ENCODE data around the gene SETD3. TPM values are rescaled to one million over a fixed set of nuclear protein-coding genes. Genes with fewer than 3 reads are reported as not detected.
"Not testable (repeated sequence)": the region's sequence is repeated elsewhere in the genome, so short reads cannot be mapped to it uniquely, and the experiment has no call there.

Gene SETD3
- total RNA-seq, 1 donor from 2014 or later, result 67.7 TPM

GRCh38 chr14:99360774-99361595 is 119.7 kb downstream of the SETD3 start:
- no peak for DNase-seq (ENCODE audit: low spot score)

GRCh38 chr14:99359906-99360305 is 120.8 kb downstream of the SETD3 start:
- no peak for DNase-seq (ENCODE audit: low spot score)

- DNase-seq (ENCODE audit: low spot score), result no peak
Measured at GRCh38 chr14:99357916-99358390, 122.7 kb downstream of the SETD3 start.

GRCh38 chr14:99357151-99357915 is 123.3 kb downstream of the SETD3 start:
- no peak for DNase-seq (ENCODE audit: low spot score)

GRCh38 chr14:99356031-99356608 is 124.5 kb downstream of the SETD3 start:
- no peak for DNase-seq (ENCODE audit: low spot score)

- no peak for DNase-seq (ENCODE audit: low spot score)
Measured at GRCh38 chr14:99354166-99354875, 126.3 kb downstream of the SETD3 start.

GRCh38 chr14:99352688-99353280 is 127.9 kb downstream of the SETD3 start:
- DNase-seq (ENCODE audit: low spot score), result no peak

GRCh38 chr14:99351166-99352007 is 129.3 kb downstream of the SETD3 start:
- DNase-seq (ENCODE audit: low spot score), result no peak

GRCh38 chr14:99350751-99351150 is 129.9 kb downstream of the SETD3 start:
- DNase-seq (ENCODE audit: low spot score), result no peak

- no peak for DNase-seq (ENCODE audit: low spot score)
Measured at GRCh38 chr14:99349721-99350495, 130.8 kb downstream of the SETD3 start.

- DNase-seq (ENCODE audit: low spot score), result no peak
Measured at GRCh38 chr14:99348816-99349614, 131.6 kb downstream of the SETD3 start.

GRCh38 chr14:99348231-99348630 is 132.4 kb downstream of the SETD3 start:
- DNase-seq (ENCODE audit: low spot score), result not testable (repeated sequence)

Other genes starting within 250 kb of the SETD3 start
- gene BCL11B, start 208.7 kb downstream of the SETD3 start, total RNA-seq, result 8.4 TPM
- gene CCNK, start 550 bp upstream of the SETD3 start, total RNA-seq, result 62.5 TPM
- gene CCDC85C, start 123.3 kb upstream of the SETD3 start, total RNA-seq, result 30.1 TPM
- 2.4 TPM for gene HHIPL1, start 164.3 kb upstream of the SETD3 start, total RNA-seq
- 2.2 TPM for gene CYP46A1, start 203.4 kb upstream of the SETD3 start, total RNA-seq